SK-N-SH treated with all-trans-retinoic acid at 6 μM for 48 hours (cell line): ENCODE measurements around the gene PCDH17.

Experiments
- ATAC-seq: fragments of 200-7000 bp; cut with Tn5 transposase; 3 replicates; pipeline ENCODE4 v1.9.1; 2020; ENCODE audit warnings: mild to moderate bottlenecking, moderate library complexity
- ARNTL ChIP-seq: fragments of 450-650 bp; formaldehyde crosslinking; IDR thresholded peaks from 2 replicates; pipeline ENCODE4 v1.5.0; 2020; ENCODE audit warnings: low read depth, mild to moderate bottlenecking, moderate library complexity, borderline replicate concordance
- BACH2 ChIP-seq: fragments of 250-450 bp; sonication (Bioruptor Pico); IDR thresholded peaks from 2 replicates; pipeline ENCODE4 v1.9.0; 2021; ENCODE audit warnings: mild to moderate bottlenecking, borderline replicate concordance
- CREB5 ChIP-seq: fragments of 250-450 bp; sonication (Bioruptor Pico); IDR thresholded peaks from 2 replicates; pipeline ENCODE4 v1.5.1; 2020; ENCODE audit warnings: low read depth, mild to moderate bottlenecking, moderate library complexity
- CSDC2 ChIP-seq: fragments of 250-450 bp; sonication (Bioruptor Pico); IDR thresholded peaks from 2 replicates; pipeline ENCODE4 v1.5.0; 2020; ENCODE audit warnings: mild to moderate bottlenecking, moderate library complexity
- CSRNP3 ChIP-seq: fragments of 250-450 bp; sonication (Bioruptor Pico); IDR thresholded peaks from 2 replicates; pipeline ENCODE4 v1.5.1; 2021; ENCODE audit warnings: mild to moderate bottlenecking, moderate library complexity
- ESRRG ChIP-seq: fragments of 250-450 bp; sonication (Bioruptor Pico); IDR thresholded peaks from 2 replicates; pipeline ENCODE4 v1.6.1; 2021; ENCODE audit warnings: mild to moderate bottlenecking
- ISL1 ChIP-seq: fragments of 250-450 bp; sonication (Bioruptor Pico); IDR thresholded peaks from 2 replicates; pipeline ENCODE4 v2.1.2; 2022; ENCODE audit warnings: mild to moderate bottlenecking, moderate library complexity
- PATZ1 ChIP-seq: fragments of 250-450 bp; sonication (Bioruptor Pico); IDR thresholded peaks from 2 replicates; pipeline ENCODE4 v1.8.0; 2020; ENCODE audit warnings: mild to moderate bottlenecking, moderate library complexity, borderline replicate concordance
- POU6F1 ChIP-seq: fragments of 250-450 bp; sonication (Bioruptor Pico); IDR thresholded peaks from 2 replicates; pipeline ENCODE4 v1.8.0; 2021; ENCODE audit warnings: low read depth, mild to moderate bottlenecking, moderate library complexity, borderline replicate concordance
- RARB ChIP-seq: fragments of 250-450 bp; sonication (Bioruptor Pico); IDR thresholded peaks from 2 replicates; pipeline ENCODE4 v1.8.0; 2021; ENCODE audit warnings: mild to moderate bottlenecking, moderate library complexity
- SNAI2 ChIP-seq: fragments of 250-450 bp; sonication (Bioruptor Pico); IDR thresholded peaks from 2 replicates; pipeline ENCODE4 v1.5.0; 2020; ENCODE audit warnings: mild to moderate bottlenecking, moderate library complexity
- TCF4 ChIP-seq: fragments of 250-450 bp; sonication (Bioruptor Pico); IDR thresholded peaks from 2 replicates; pipeline ENCODE4 v1.8.0; 2021; ENCODE audit warnings: mild to moderate bottlenecking, moderate library complexity, borderline replicate concordance
- TOX ChIP-seq: fragments of 250-450 bp; sonication (Bioruptor Pico); IDR thresholded peaks from 2 replicates; pipeline ENCODE4 v1.8.0; 2021; ENCODE audit warnings: mild to moderate bottlenecking, moderate library complexity, borderline replicate concordance
- TSHZ2 ChIP-seq: fragments of 250-450 bp; sonication (Bioruptor Pico); IDR thresholded peaks from 2 replicates; pipeline ENCODE4 v1.5.0; 2020; ENCODE audit warnings: mild to moderate bottlenecking, moderate library complexity
- ZC3H10 ChIP-seq: fragments of 250-450 bp; sonication (Bioruptor Pico); IDR thresholded peaks from 2 replicates; pipeline ENCODE4 v1.5.1; 2021; ENCODE audit warnings: mild to moderate bottlenecking, moderate library complexity
- ZFP3 ChIP-seq: fragments of 250-450 bp; sonication (Bioruptor Pico); IDR thresholded peaks from 2 replicates; pipeline ENCODE4 v1.5.0; 2020; ENCODE audit warnings: mild to moderate bottlenecking, moderate library complexity
- ZFP30 ChIP-seq: fragments of 450-650 bp; formaldehyde crosslinking; IDR thresholded peaks from 2 replicates; pipeline ENCODE4 v1.5.0; 2022; ENCODE audit warnings: mild to moderate bottlenecking, moderate library complexity
- ZNF565 ChIP-seq: fragments of 450-650 bp; formaldehyde crosslinking; conservative IDR thresholded peaks from 2 replicates; pipeline ENCODE4 v1.5.0; 2020; ENCODE audit warnings: low read depth, mild to moderate bottlenecking, moderate library complexity
- ZNF70 ChIP-seq: fragments of 450-650 bp; formaldehyde crosslinking; IDR thresholded peaks from 2 replicates; pipeline ENCODE4 v1.5.0; 2020; ENCODE audit warnings: mild to moderate bottlenecking, moderate library complexity
- ZNF8 ChIP-seq: fragments of 450-650 bp; formaldehyde crosslinking; IDR thresholded peaks from 2 replicates; pipeline ENCODE4 v1.5.0; 2020; ENCODE audit warnings: mild to moderate bottlenecking, moderate library complexity

Gene PCDH17

GRCh38 chr13:57665481-57665880 lies 33.9 kb downstream of the PCDH17 start:
- TF ChIP-seq BACH2 (CRISPR knock-in tag) (no peak), CREB5 (no peak), ZNF8 (CRISPR knock-in tag) (no peak), ZFP30 (no peak), CSDC2 (CRISPR knock-in tag) (no peak), ARNTL (CRISPR knock-in tag) (no peak), ZNF70 (no peak), TSHZ2 (CRISPR knock-in tag) (no peak), ZFP3 (no peak)
- ATAC-seq = no peak

- ATAC-seq = no peak
- TF ChIP-seq ARNTL (CRISPR knock-in tag) (no peak), ISL1 (CRISPR knock-in tag) (no peak), TSHZ2 (CRISPR knock-in tag) (no peak), CSRNP3 (CRISPR knock-in tag) (no peak), ZFP30 (no peak), SNAI2 (CRISPR knock-in tag) (no peak), ZNF70 (no peak), ZC3H10 (CRISPR knock-in tag) (no peak), RARB (CRISPR knock-in tag) (no peak), POU6F1 (CRISPR knock-in tag) (no peak), TCF4 (CRISPR knock-in tag) (no peak), CREB5 (no peak), TOX (no peak), PATZ1 (CRISPR knock-in tag) (no peak), ZNF565 (CRISPR knock-in tag) (no peak), ESRRG (no peak)
These were observed 34.8 kb downstream of the PCDH17 start for GRCh38 chr13:57666131-57666953.
